KOPT-K1 (cell line): Measurements from ENCODE around the gene TOMM22.

ENCODE experiments used
- H3K27ac ChIP-seq: fragments of 200-600 bp; sonication (generic); 2 replicates; pipeline ENCODE4 v1.5.1; 2016; ENCODE audit warnings: antibody characterized with exemption, mild to moderate bottlenecking, low read depth, low read length; ENCODE audit not compliant: poor library complexity, severe bottlenecking
- H3K36me3 ChIP-seq: fragments of 200-600 bp; sonication (generic); 2 replicates; pipeline ENCODE4 v1.5.1; 2017; ENCODE audit warnings: antibody characterized with exemption, mild to moderate bottlenecking, low read length, moderate library complexity; ENCODE audit not compliant: insufficient read depth
- H3K9me3 ChIP-seq: fragments of 200-600 bp; sonication (generic); 2 replicates; pipeline ENCODE4 v1.5.1; 2017; ENCODE audit warnings: antibody characterized with exemption, low read length, mild to moderate bottlenecking; ENCODE audit not compliant: insufficient read depth, poor library complexity, severe bottlenecking

The TOMM22 gene

GRCh38 chr22:38674888-38675287 is 6.9 kb upstream of the TOMM22 start:
- peaks cover 26% of the 10 kb centered on the region for H3K36me3 ChIP-seq
- no peak overlapping the region for H3K27ac ChIP-seq
- no peaks in the 10 kb centered on the region for H3K9me3 ChIP-seq

- Histone ChIP-seq H3K9me3 (no peaks in the 10 kb centered on the region), H3K27ac (no peak overlapping the region), H3K36me3 (peaks cover 23% of the 10 kb centered on the region)
These were observed 5.9 kb upstream of the TOMM22 start for GRCh38 chr22:38675833-38676232.

GRCh38 chr22:38684895-38685294 is 3.1 kb downstream of the TOMM22 start:
- no peaks in the 10 kb centered on the region for H3K9me3 ChIP-seq
- no peak overlapping the region for H3K27ac ChIP-seq
- H3K36me3 ChIP-seq: peaks cover 68% of the 10 kb centered on the region

- Histone ChIP-seq H3K27ac (no peak overlapping the region), H3K9me3 (no peaks in the 10 kb centered on the region), H3K36me3 (peaks cover 77% of the 10 kb centered on the region)
These were observed 4.0 kb downstream of the TOMM22 start for GRCh38 chr22:38685761-38686160.

- no peak overlapping the region for H3K27ac ChIP-seq
- H3K36me3 ChIP-seq: peaks cover 98% of the 10 kb centered on the region
- no peaks in the 10 kb centered on the region for H3K9me3 ChIP-seq
These were observed 7.9 kb downstream of the TOMM22 start for GRCh38 chr22:38689651-38690050.

- H3K27ac ChIP-seq: no peak overlapping the region
- no peaks in the 10 kb centered on the region for H3K9me3 ChIP-seq
- peaks cover 90% of the 10 kb centered on the region for H3K36me3 ChIP-seq
These were observed 12.3 kb downstream of the TOMM22 start for GRCh38 chr22:38694049-38694448.

- Histone ChIP-seq H3K36me3 (peaks cover 81% of the 10 kb centered on the region), H3K9me3 (no peaks in the 10 kb centered on the region), H3K27ac (no peak overlapping the region)
These were observed 13.2 kb downstream of the TOMM22 start for GRCh38 chr22:38694940-38695339.

GRCh38 chr22:38696606-38697424 is 15.1 kb downstream of the TOMM22 start:
- Histone ChIP-seq H3K27ac (no peak overlapping the region), H3K36me3 (peaks cover 62% of the 10 kb centered on the region)

GRCh38 chr22:38697425-38698089 is 15.8 kb downstream of the TOMM22 start:
- Histone ChIP-seq H3K9me3 (no peaks in the 10 kb centered on the region), H3K27ac (no peak overlapping the region), H3K36me3 (peaks cover 55% of the 10 kb centered on the region; the same call in 1 of the 2 replicates)

More at GRCh38 chr22:38696606-38697424, 15.1 kb downstream of the TOMM22 start:
- no peaks in the 10 kb centered on the region for H3K9me3 ChIP-seq

GRCh38 chr22:38698407-38699094 is 16.8 kb downstream of the TOMM22 start:
- Histone ChIP-seq H3K27ac (no peak overlapping the region), H3K9me3 (no peaks in the 10 kb centered on the region)

GRCh38 chr22:38699143-38699542 is 17.4 kb downstream of the TOMM22 start:
- no peaks in the 10 kb centered on the region for H3K9me3 ChIP-seq
- H3K36me3 ChIP-seq: peaks cover 39% of the 10 kb centered on the region; the same call in 1 of the 2 replicates
- no peak overlapping the region for H3K27ac ChIP-seq

More at GRCh38 chr22:38698407-38699094, 16.8 kb downstream of the TOMM22 start:
- peaks cover 45% of the 10 kb centered on the region; the same call in 1 of the 2 replicates for H3K36me3 ChIP-seq

- H3K27ac ChIP-seq: peak overlapping the region; percentile 81
- no peaks in the 10 kb centered on the region for H3K9me3 ChIP-seq
- H3K36me3 ChIP-seq: peaks cover 35% of the 10 kb centered on the region; the same call in 1 of the 2 replicates
These were observed 18.0 kb downstream of the TOMM22 start for GRCh38 chr22:38699784-38700183.

- Histone ChIP-seq H3K27ac (peak overlapping the region; percentile 81), H3K36me3 (peaks cover 30% of the 10 kb centered on the region; the same call in 1 of the 2 replicates), H3K9me3 (no peaks in the 10 kb centered on the region)
These were observed 18.6 kb downstream of the TOMM22 start for GRCh38 chr22:38700270-38700788.

- peak within 1 kb of the TSS; percentile 81 for H3K27ac ChIP-seq
- H3K9me3 ChIP-seq: no peaks in the 10 kb centered on the region
- H3K36me3 ChIP-seq: peaks cover 27% of the 10 kb centered on the region; the same call in 1 of the 2 replicates
These were observed 19.3 kb downstream of the TOMM22 start, which contains the start of gene JOSD1 for GRCh38 chr22:38700789-38701628. Gene JOSD1 (minus strand): TSS chr22:38700943. CDS start chr22:38699987, 956 bp downstream.
